ENCODE measurements around the gene GABBR2.

- TF ChIP-seq, protein P1, sequence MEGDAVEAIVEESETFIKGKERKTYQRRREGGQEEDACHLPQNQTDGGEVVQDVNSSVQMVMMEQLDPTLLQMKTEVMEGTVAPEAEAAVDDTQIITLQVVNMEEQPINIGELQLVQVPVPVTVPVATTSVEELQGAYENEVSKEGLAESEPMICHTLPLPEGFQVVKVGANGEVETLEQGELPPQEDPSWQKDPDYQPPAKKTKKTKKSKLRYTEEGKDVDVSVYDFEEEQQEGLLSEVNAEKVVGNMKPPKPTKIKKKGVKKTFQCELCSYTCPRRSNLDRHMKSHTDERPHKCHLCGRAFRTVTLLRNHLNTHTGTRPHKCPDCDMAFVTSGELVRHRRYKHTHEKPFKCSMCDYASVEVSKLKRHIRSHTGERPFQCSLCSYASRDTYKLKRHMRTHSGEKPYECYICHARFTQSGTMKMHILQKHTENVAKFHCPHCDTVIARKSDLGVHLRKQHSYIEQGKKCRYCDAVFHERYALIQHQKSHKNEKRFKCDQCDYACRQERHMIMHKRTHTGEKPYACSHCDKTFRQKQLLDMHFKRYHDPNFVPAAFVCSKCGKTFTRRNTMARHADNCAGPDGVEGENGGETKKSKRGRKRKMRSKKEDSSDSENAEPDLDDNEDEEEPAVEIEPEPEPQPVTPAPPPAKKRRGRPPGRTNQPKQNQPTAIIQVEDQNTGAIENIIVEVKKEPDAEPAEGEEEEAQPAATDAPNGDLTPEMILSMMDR (optimal IDR thresholded peaks at IDR 0.05 in 1 of 3, IDR thresholded peaks at IDR 0.05 in 1 of 3, conservative IDR thresholded peaks at IDR 0.05 in 1 of 3; ENCODE audit: extremely low read depth in 1 of 3, insufficient read depth in 2 of 3, low read length in 3 of 3), result no peak
- TF ChIP-seq EZH2 (IDR thresholded peaks at IDR 0.05; ENCODE audit: low read length), result peak; percentile 75
These were observed at the start of gene GABBR2 for GRCh38 chr9:98708933-98709911.
